Esophagus mucosa (tissue), 1 donor: ENCODE measurements around the gene GABRE. TPM values are rescaled to one million over a fixed set of nuclear protein-coding genes. Genes with fewer than 3 reads are reported as not detected.
"Not testable (repeated sequence)": the region's sequence is repeated elsewhere in the genome, so short reads cannot be mapped to it uniquely, and the experiment has no call there.

Experiments
- ATAC-seq: fragments of 200-7000 bp; cut with Tn5 transposase; one replicate; pipeline ENCODE4 v1.9.1; 2020
- total RNA-seq: library from RNA; stranded (reverse); gene quantifications from one replicate; pipeline ENCODE4 v1.2.4, GENCODE V29; 2023
- donor health status: DM: yes; HTN: yes; CAD: no.

The GABRE gene
- total RNA-seq, 1 donor from 2014 or later: 27.5 TPM

- ATAC-seq: no peak
Observed at GRCh38 chrX:151966236-151966635, 8.2 kb downstream of the GABRE start.

GRCh38 chrX:151962034-151962433 is 12.4 kb downstream of the GABRE start:
- no peak for ATAC-seq

GRCh38 chrX:151958101-151958500 is 16.4 kb downstream of the GABRE start:
- ATAC-seq: no peak

- no peak for ATAC-seq
Observed at GRCh38 chrX:151954730-151955129, 19.7 kb downstream of the GABRE start.

- no peak for ATAC-seq
Observed at GRCh38 chrX:151938172-151938571, 36.3 kb downstream of the GABRE start.

- no peak for ATAC-seq
Observed at GRCh38 chrX:151935358-151935757, 39.1 kb downstream of the GABRE start.

GRCh38 chrX:151929126-151929525 is 45.4 kb downstream of the GABRE start:
- no peak for ATAC-seq

GRCh38 chrX:151923648-151924047 is 50.8 kb downstream of the GABRE start:
- no peak for ATAC-seq

- ATAC-seq: no peak
Observed at GRCh38 chrX:151922692-151923091, 51.8 kb downstream of the GABRE start.

GRCh38 chrX:151921866-151922265 is 52.6 kb downstream of the GABRE start:
- no peak for ATAC-seq

GRCh38 chrX:151921292-151921691 is 53.2 kb downstream of the GABRE start:
- ATAC-seq: no peak

GRCh38 chrX:151920530-151920929 is 53.9 kb downstream of the GABRE start:
- ATAC-seq: no peak

- ATAC-seq: no peak
Observed at GRCh38 chrX:151920101-151920500, 54.4 kb downstream of the GABRE start.

GRCh38 chrX:151919610-151920009 is 54.9 kb downstream of the GABRE start:
- no peak for ATAC-seq

GRCh38 chrX:151918736-151919135 is 55.7 kb downstream of the GABRE start:
- not testable (repeated sequence) for ATAC-seq

- ATAC-seq: no peak
Observed at GRCh38 chrX:151912780-151913179, 61.7 kb downstream of the GABRE start, which contains the start of gene MAGEA4. MAGEA4 (plus strand) TSS chrX:151912889; CDS start chrX:151923665, 10,776 bp downstream.

- no peak for ATAC-seq
Observed at GRCh38 chrX:151912221-151912620, 62.3 kb downstream of the GABRE start.

- ATAC-seq: no peak
Observed at GRCh38 chrX:151904989-151905388, 69.5 kb downstream of the GABRE start.

Other genes starting within 250 kb of the GABRE start
- not detected for gene CNGA2, start 239.9 kb downstream of the GABRE start, total RNA-seq
- not detected for gene MAGEA4, start 61.8 kb downstream of the GABRE start, total RNA-seq
- not detected for gene MAGEA10, start 163.9 kb upstream of the GABRE start, total RNA-seq